Osteoblast (primary cell): ENCODE results near the gene ABCC9. TPM values are rescaled to one million over a fixed set of nuclear protein-coding genes. Genes with fewer than 3 reads are reported as not detected.

ENCODE experiments used
- DNase-seq: peaks from one replicate; pipeline ENCODE4 v3.0.0; 2011; ENCODE audit warnings: low spot score, mixed read lengths; ENCODE audit not compliant: insufficient read length; ENCODE audit errors: missing footprints
- H2AFZ ChIP-seq: 2 replicates; pipeline ENCODE4 v1.6.0; 2011; ENCODE audit warnings: mild to moderate bottlenecking, low read length
- H3K27ac ChIP-seq: 2 replicates; pipeline ENCODE4 v1.5.1; 2011; ENCODE audit warnings: mild to moderate bottlenecking, low read depth, low read length, moderate library complexity
- H3K27me3 ChIP-seq: 2 replicates; pipeline ENCODE4 v1.6.0; 2012; ENCODE audit warnings: mild to moderate bottlenecking, control low read depth, inconsistent platforms, low read length, moderate library complexity; ENCODE audit not compliant: insufficient read depth
- H3K36me3 ChIP-seq: 2 replicates; pipeline ENCODE4 v1.5.1; 2011; ENCODE audit warnings: mild to moderate bottlenecking, low read length, control low read depth, moderate library complexity; ENCODE audit not compliant: insufficient read depth
- H3K4me1 ChIP-seq: 2 replicates; pipeline ENCODE4 v1.5.1; 2011; ENCODE audit warnings: mild to moderate bottlenecking, low read length, control low read depth, moderate library complexity; ENCODE audit not compliant: insufficient read depth
- H3K4me2 ChIP-seq: 2 replicates; pipeline ENCODE4 v1.6.0; 2011; ENCODE audit warnings: mild to moderate bottlenecking, low read length; ENCODE audit not compliant: insufficient read depth
- H3K4me3 ChIP-seq: fragments of 200-600 bp; sonication (generic); 3 replicates; pipeline ENCODE4 v1.5.1; 2012; ENCODE audit warnings: mild to moderate bottlenecking, low read length, inconsistent platforms; ENCODE audit not compliant: insufficient read depth
- H3K79me2 ChIP-seq: 2 replicates; pipeline ENCODE4 v1.6.0; 2012; ENCODE audit warnings: mild to moderate bottlenecking, low read length, control low read depth, inconsistent platforms; ENCODE audit not compliant: insufficient read depth
- H3K9me3 ChIP-seq: 2 replicates; pipeline ENCODE4 v1.5.1; 2011; ENCODE audit warnings: low read depth, low read length, control low read depth
- H4K20me1 ChIP-seq: 2 replicates; pipeline ENCODE4 v1.6.0; 2012; ENCODE audit warnings: mild to moderate bottlenecking, low read length, control low read depth; ENCODE audit not compliant: insufficient read depth
- total RNA-seq: library from RNA; depleted of rRNA; stranded (reverse); fragments of >200 nt; gene quantifications from 2 replicates; pipeline ENCODE4 v1.2.3, GENCODE V29; 2012
- TF ChIP-seq, protein P1 (sequence below): IDR thresholded peaks from 2 replicates; pipeline ENCODE4 v1.5.1; 2011; ENCODE audit warnings: mild to moderate bottlenecking, low read depth, low read length, moderate library complexity; ENCODE audit errors: extremely low read depth

Gene ABCC9
- total RNA-seq, 1 donor = 14.5 TPM

DNA sequence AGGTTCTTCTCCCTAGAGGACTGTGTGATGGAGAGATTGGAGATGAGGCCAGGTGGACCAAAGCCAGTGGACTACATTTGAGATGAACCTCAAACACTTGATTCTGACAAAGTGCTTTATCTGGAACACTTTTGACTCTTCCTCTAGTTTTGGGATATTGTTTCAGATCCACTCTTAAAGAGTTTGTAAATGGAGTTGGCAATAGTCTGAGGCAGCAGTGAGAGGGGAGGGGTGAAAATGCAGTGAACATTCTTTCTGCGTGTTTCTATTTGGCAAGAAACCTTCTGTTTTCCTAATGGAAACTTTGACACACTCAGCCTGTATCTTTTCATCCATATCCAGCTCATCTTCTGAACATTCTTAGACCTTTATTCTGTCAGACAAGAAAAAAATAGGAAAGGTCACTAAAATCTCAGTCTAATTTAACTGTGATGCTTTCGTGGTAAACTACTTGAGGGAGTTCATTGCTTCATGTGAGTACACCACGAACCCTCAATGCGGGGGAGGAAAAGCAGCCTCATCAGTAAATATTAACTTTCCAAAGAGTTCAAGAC lies 109.4 kb downstream of the ABCC9 start:
- no peaks in the 10 kb centered on the region for H3K9me3 ChIP-seq
- DNase-seq = no peak
- H3K79me2 ChIP-seq = no peaks in the 10 kb centered on the region
- peak overlapping the region; percentile 23 for H3K4me2 ChIP-seq
- no peak overlapping the region for H3K4me3 ChIP-seq
- H3K27me3 ChIP-seq = no peaks in the 10 kb centered on the region
- H3K4me1 ChIP-seq = peaks cover 18% of the 10 kb centered on the region
- no peak overlapping the region for H2AFZ ChIP-seq
- H3K36me3 ChIP-seq = no peaks in the 10 kb centered on the region
- no peaks in the 10 kb centered on the region for H4K20me1 ChIP-seq
- TF ChIP-seq, protein P1, sequence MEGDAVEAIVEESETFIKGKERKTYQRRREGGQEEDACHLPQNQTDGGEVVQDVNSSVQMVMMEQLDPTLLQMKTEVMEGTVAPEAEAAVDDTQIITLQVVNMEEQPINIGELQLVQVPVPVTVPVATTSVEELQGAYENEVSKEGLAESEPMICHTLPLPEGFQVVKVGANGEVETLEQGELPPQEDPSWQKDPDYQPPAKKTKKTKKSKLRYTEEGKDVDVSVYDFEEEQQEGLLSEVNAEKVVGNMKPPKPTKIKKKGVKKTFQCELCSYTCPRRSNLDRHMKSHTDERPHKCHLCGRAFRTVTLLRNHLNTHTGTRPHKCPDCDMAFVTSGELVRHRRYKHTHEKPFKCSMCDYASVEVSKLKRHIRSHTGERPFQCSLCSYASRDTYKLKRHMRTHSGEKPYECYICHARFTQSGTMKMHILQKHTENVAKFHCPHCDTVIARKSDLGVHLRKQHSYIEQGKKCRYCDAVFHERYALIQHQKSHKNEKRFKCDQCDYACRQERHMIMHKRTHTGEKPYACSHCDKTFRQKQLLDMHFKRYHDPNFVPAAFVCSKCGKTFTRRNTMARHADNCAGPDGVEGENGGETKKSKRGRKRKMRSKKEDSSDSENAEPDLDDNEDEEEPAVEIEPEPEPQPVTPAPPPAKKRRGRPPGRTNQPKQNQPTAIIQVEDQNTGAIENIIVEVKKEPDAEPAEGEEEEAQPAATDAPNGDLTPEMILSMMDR = no peak
- no peak overlapping the region for H3K27ac ChIP-seq

DNA sequence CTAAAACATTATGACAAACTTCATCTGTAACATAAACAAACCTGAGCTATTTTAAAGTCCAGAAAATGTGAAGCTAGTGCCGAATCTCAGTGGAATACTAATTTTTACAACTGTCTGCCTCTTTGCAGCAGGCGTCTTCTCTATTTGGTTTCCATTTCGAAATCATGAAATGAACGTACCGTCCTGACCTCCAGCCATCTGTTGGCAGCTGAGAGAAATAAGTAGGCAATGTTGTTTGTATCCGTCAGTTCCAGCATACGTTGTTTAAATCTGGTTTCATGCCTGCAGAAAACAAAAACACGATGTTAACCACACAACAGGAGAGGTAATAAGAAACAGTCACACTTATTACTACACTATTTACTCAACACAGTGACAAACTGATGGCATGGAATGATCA lies 112.4 kb downstream of the ABCC9 start:
- H3K27ac ChIP-seq = no peak overlapping the region
- no peak for DNase-seq
- peak overlapping the region; percentile 42 for H2AFZ ChIP-seq
- no peaks in the 10 kb centered on the region for H3K36me3 ChIP-seq
- no peaks in the 10 kb centered on the region for H4K20me1 ChIP-seq
- peak overlapping the region; percentile 60 for H3K4me2 ChIP-seq
- H3K27me3 ChIP-seq = no peaks in the 10 kb centered on the region
- TF ChIP-seq, protein P1 = no peak
- no peaks in the 10 kb centered on the region for H3K79me2 ChIP-seq
- peaks cover 18% of the 10 kb centered on the region for H3K4me1 ChIP-seq
- peak overlapping the region; percentile 26 for H3K4me3 ChIP-seq
- H3K9me3 ChIP-seq = no peaks in the 10 kb centered on the region

DNA sequence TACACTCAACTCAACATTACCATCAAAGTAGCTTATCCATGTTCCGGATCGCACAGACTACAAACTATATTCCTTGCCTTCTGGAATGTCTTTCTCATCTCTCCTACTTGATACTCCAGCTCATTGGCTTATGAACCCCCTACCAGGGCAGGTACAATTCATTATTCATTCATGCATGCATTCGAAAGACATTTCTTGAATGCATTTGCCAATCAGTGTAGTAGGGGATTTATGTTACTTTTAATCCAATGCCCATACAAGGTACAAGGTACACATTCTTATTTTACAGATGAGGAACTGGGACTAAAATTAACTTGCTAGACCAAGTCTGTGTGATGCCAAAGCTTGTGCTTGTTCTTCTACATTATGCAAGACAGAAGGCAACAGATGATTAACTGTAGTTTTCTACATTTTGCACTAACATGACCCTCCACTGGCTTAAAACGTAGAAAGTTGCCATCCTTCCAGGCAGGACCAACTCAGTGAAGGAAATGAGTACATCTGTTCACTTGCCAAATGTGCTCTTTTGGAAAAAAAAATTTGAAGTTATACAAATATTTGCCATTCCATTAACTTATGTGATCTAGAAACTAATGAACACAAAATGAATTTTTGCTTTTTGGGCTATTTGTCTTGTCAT lies 113.0 kb downstream of the ABCC9 start:
- Histone ChIP-seq H3K36me3 (no peaks in the 10 kb centered on the region), H3K4me1 (peaks cover 18% of the 10 kb centered on the region), H2AFZ (peak overlapping the region; percentile 42), H4K20me1 (no peaks in the 10 kb centered on the region), H3K4me3 (peak overlapping the region; percentile 26), H3K9me3 (no peaks in the 10 kb centered on the region), H3K4me2 (peak overlapping the region; percentile 60), H3K27ac (no peak overlapping the region), H3K27me3 (no peaks in the 10 kb centered on the region), H3K79me2 (no peaks in the 10 kb centered on the region)
- TF ChIP-seq, protein P1 = no peak
- DNase-seq = no peak

DNA sequence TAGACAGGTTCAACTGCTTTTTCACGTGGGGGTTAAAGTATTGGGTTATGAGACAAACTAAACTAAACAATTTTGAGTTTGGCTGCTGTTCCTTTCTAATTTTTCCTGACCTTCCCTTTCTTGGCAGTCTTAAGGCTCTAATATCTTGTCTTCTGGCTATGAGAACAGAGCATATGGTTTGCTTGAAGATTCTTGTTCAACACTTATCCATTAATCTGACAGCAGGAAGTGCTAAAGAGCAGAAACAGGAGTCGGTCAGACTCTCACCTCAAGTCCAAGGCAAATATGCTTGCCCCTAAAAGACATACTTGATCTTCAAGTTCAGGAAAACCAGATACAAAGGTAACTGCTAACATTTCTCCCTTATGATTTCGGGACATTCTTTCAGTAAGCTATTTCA lies 114.1 kb downstream of the ABCC9 start:
- no peak overlapping the region for H2AFZ ChIP-seq
- no peak for DNase-seq
- TF ChIP-seq, protein P1 = no peak
- no peaks in the 10 kb centered on the region for H3K36me3 ChIP-seq
- H3K4me3 ChIP-seq = no peak overlapping the region
- H3K4me1 ChIP-seq = peaks cover 15% of the 10 kb centered on the region
- H3K27ac ChIP-seq = no peak overlapping the region
- no peaks in the 10 kb centered on the region for H3K79me2 ChIP-seq
- no peaks in the 10 kb centered on the region for H3K27me3 ChIP-seq
- no peaks in the 10 kb centered on the region for H4K20me1 ChIP-seq
- H3K9me3 ChIP-seq = no peaks in the 10 kb centered on the region
- H3K4me2 ChIP-seq = no peak overlapping the region
